Umbilical cord (tissue), 2 donors: ENCODE data around the gene CLSTN2. TPM values are rescaled to one million over a fixed set of nuclear protein-coding genes. Genes with fewer than 3 reads are reported as not detected.

Source experiments
- DNase-seq: peaks from one replicate; pipeline ENCODE4 v3.0.0-alpha.2; 2015; ENCODE audit warnings: low spot score
- total RNA-seq: library from RNA; depleted of rRNA; stranded (reverse); fragments of >200 nt; gene quantifications from one replicate; pipeline ENCODE4 v1.2.3, GENCODE V29; 2014; ENCODE audit warnings: low replicate concordance; ENCODE audit not compliant: insufficient read depth

CLSTN2 gene
- total RNA-seq, 1 donor from 2014 or later, result 8.9 TPM

- peak; percentile 61 for DNase-seq
Measured at GRCh38 chr3:140006331-140006730, 71.3 kb downstream of the CLSTN2 start.

- DNase-seq, result no peak
Measured at GRCh38 chr3:140007081-140007480, 72.1 kb downstream of the CLSTN2 start.

- DNase-seq, result no peak
Measured at GRCh38 chr3:140007911-140008869, 73.2 kb downstream of the CLSTN2 start.

GRCh38 chr3:140010391-140010790, 75.4 kb downstream of the CLSTN2 start:
- DNase-seq, result no peak

GRCh38 chr3:140011086-140011485, 76.1 kb downstream of the CLSTN2 start:
- DNase-seq, result no peak

- no peak for DNase-seq
Measured at GRCh38 chr3:140011611-140012277, 76.8 kb downstream of the CLSTN2 start.

GRCh38 chr3:140013220-140013619, 78.2 kb downstream of the CLSTN2 start:
- no peak for DNase-seq

- DNase-seq, result no peak
Measured at GRCh38 chr3:140014831-140015495, 80.0 kb downstream of the CLSTN2 start.

GRCh38 chr3:140015741-140016140, 80.8 kb downstream of the CLSTN2 start:
- no peak for DNase-seq

- DNase-seq, result no peak
Measured at GRCh38 chr3:140018556-140018955, 83.6 kb downstream of the CLSTN2 start.

GRCh38 chr3:140019946-140020345, 85.0 kb downstream of the CLSTN2 start:
- no peak for DNase-seq

- no peak for DNase-seq
Measured at GRCh38 chr3:140020541-140020940, 85.6 kb downstream of the CLSTN2 start.

- DNase-seq, result no peak
Measured at GRCh38 chr3:140021269-140021668, 86.3 kb downstream of the CLSTN2 start.

GRCh38 chr3:140022066-140022770, 87.2 kb downstream of the CLSTN2 start:
- DNase-seq, result no peak

- DNase-seq, result peak; percentile 14
Measured at GRCh38 chr3:140023616-140024530, 88.9 kb downstream of the CLSTN2 start.

GRCh38 chr3:140031170-140031569, 96.2 kb downstream of the CLSTN2 start:
- DNase-seq, result no peak

GRCh38 chr3:140034058-140034457, 99.1 kb downstream of the CLSTN2 start:
- no peak for DNase-seq

- no peak for DNase-seq
Measured at GRCh38 chr3:140035871-140036270, 100.9 kb downstream of the CLSTN2 start.

- no peak for DNase-seq
Measured at GRCh38 chr3:140050396-140050795, 115.4 kb downstream of the CLSTN2 start.
